Measurements from ENCODE around the gene TCTN1. TPM values are rescaled to one million over a fixed set of nuclear protein-coding genes. Genes with fewer than 3 reads are reported as not detected.
A peak's percentile ranks its signal among the peaks of the same experiment; 100 is the strongest.

Gene TCTN1
- total and polyA plus RNA-seq, 2 of the 13 experiments (the other 11 are each of a cell fraction or from before 2014, with no cell fraction given) = 13.6 to 16.0 TPM

DNA sequence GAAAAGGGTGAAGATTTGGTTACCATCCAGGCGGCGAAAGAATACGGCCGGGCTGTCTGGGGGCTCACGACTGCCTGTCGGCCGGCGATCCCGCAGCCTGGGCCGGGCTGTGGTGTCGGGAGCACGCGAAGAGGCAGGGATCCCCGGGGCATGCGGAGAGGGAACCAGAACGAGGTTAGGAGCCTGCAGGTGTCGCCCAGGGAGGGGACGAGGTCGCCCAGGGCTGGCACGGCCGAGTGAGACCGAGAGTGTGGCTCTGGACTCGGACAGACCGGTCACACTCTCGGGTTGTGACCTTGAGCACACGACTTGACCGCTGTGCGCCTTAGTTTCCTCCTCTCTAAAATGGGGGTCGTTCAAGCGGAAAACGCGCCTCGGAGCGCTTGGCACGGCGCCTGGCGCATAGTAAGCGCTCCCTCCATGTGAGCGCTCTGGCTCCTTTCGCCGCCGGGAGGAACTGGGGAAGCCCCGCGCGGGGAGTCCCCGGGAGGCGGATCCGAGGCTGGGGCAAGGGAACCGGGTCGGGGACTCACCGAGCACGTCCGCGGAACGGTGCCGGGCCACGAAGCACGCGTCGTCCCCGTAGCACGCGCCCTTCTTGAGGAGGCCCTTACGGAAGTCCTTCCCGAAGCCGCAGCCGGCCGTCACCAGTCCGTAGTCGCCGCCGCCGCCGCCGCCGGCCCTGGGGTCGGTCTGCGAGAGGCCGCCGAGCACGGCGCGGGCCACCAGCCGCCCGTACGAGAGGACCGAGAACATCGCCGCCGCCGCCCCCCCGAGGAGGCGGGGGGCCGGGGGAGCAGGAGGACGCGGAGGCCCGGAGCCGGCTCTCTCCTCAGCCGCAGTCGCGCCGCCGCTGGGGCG lies 31.4 kb upstream of the TCTN1 start (continued):
- TF ChIP-seq, protein P1, sequence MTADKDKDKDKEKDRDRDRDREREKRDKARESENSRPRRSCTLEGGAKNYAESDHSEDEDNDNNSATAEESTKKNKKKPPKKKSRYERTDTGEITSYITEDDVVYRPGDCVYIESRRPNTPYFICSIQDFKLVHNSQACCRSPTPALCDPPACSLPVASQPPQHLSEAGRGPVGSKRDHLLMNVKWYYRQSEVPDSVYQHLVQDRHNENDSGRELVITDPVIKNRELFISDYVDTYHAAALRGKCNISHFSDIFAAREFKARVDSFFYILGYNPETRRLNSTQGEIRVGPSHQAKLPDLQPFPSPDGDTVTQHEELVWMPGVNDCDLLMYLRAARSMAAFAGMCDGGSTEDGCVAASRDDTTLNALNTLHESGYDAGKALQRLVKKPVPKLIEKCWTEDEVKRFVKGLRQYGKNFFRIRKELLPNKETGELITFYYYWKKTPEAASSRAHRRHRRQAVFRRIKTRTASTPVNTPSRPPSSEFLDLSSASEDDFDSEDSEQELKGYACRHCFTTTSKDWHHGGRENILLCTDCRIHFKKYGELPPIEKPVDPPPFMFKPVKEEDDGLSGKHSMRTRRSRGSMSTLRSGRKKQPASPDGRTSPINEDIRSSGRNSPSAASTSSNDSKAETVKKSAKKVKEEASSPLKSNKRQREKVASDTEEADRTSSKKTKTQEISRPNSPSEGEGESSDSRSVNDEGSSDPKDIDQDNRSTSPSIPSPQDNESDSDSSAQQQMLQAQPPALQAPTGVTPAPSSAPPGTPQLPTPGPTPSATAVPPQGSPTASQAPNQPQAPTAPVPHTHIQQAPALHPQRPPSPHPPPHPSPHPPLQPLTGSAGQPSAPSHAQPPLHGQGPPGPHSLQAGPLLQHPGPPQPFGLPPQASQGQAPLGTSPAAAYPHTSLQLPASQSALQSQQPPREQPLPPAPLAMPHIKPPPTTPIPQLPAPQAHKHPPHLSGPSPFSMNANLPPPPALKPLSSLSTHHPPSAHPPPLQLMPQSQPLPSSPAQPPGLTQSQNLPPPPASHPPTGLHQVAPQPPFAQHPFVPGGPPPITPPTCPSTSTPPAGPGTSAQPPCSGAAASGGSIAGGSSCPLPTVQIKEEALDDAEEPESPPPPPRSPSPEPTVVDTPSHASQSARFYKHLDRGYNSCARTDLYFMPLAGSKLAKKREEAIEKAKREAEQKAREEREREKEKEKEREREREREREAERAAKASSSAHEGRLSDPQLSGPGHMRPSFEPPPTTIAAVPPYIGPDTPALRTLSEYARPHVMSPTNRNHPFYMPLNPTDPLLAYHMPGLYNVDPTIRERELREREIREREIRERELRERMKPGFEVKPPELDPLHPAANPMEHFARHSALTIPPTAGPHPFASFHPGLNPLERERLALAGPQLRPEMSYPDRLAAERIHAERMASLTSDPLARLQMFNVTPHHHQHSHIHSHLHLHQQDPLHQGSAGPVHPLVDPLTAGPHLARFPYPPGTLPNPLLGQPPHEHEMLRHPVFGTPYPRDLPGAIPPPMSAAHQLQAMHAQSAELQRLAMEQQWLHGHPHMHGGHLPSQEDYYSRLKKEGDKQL (CRISPR knock-in tag; IDR thresholded peaks at IDR 0.05; ENCODE audit: low read depth) = no peak
- TF ChIP-seq, protein P2, sequence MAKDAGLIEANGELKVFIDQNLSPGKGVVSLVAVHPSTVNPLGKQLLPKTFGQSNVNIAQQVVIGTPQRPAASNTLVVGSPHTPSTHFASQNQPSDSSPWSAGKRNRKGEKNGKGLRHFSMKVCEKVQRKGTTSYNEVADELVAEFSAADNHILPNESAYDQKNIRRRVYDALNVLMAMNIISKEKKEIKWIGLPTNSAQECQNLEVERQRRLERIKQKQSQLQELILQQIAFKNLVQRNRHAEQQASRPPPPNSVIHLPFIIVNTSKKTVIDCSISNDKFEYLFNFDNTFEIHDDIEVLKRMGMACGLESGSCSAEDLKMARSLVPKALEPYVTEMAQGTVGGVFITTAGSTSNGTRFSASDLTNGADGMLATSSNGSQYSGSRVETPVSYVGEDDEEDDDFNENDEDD (CRISPR knock-in tag; IDR thresholded peaks at IDR 0.05; ENCODE audit: borderline replicate concordance) = 0 out of 2 replicates have a peak, but pooled peaks have one; percentile 14
- TF ChIP-seq ZFP82 (CRISPR knock-in tag; IDR thresholded peaks at IDR 0.05; ENCODE audit: borderline replicate concordance) = no peak
- TF ChIP-seq SRSF1 (optimal IDR thresholded peaks at IDR 0.05; ENCODE audit: low read depth, low read length) = peak; percentile 50
- TF ChIP-seq ZNF629 (CRISPR knock-in tag; conservative IDR thresholded peaks at IDR 0.05) = peak; percentile 50; the same call in 1 of the 2 replicates
- TF ChIP-seq, protein P3, sequence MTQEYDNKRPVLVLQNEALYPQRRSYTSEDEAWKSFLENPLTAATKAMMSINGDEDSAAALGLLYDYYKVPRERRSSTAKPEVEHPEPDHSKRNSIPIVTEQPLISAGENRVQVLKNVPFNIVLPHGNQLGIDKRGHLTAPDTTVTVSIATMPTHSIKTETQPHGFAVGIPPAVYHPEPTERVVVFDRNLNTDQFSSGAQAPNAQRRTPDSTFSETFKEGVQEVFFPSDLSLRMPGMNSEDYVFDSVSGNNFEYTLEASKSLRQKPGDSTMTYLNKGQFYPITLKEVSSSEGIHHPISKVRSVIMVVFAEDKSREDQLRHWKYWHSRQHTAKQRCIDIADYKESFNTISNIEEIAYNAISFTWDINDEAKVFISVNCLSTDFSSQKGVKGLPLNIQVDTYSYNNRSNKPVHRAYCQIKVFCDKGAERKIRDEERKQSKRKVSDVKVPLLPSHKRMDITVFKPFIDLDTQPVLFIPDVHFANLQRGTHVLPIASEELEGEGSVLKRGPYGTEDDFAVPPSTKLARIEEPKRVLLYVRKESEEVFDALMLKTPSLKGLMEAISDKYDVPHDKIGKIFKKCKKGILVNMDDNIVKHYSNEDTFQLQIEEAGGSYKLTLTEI (CRISPR knock-in tag; conservative IDR thresholded peaks at IDR 0.05) = no peak
- TF ChIP-seq MED1 (CRISPR knock-in tag; IDR thresholded peaks at IDR 0.05) = no peak
- TF ChIP-seq FOXK1 (CRISPR knock-in tag; IDR thresholded peaks at IDR 0.05; ENCODE audit: borderline replicate concordance, low read depth) = no peak
- no peak for TF ChIP-seq GATA4 (IDR thresholded peaks at IDR 0.05; ENCODE audit: borderline replicate concordance, low read depth)
- TF ChIP-seq SIN3A (IDR thresholded peaks at IDR 0.05; ENCODE audit: borderline replicate concordance, low read depth, low read length) = no peak
- no peak for TF ChIP-seq MLXIP (CRISPR knock-in tag; IDR thresholded peaks at IDR 0.05; ENCODE audit: borderline replicate concordance)
- TF ChIP-seq ZSCAN20 (CRISPR knock-in tag; IDR thresholded peaks at IDR 0.05; ENCODE audit: borderline replicate concordance) = no peak
- TF ChIP-seq, protein P4, sequence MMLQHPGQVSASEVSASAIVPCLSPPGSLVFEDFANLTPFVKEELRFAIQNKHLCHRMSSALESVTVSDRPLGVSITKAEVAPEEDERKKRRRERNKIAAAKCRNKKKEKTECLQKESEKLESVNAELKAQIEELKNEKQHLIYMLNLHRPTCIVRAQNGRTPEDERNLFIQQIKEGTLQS (CRISPR knock-in tag; IDR thresholded peaks at IDR 0.05) = no peak
- TF ChIP-seq ZFP37 (CRISPR knock-in tag; IDR thresholded peaks at IDR 0.05; ENCODE audit: borderline replicate concordance) = no peak
- no peak for TF ChIP-seq JARID2 (CRISPR knock-in tag; IDR thresholded peaks at IDR 0.05; ENCODE audit: insufficient replicate concordance)
